ENCODE data around the gene SCN10A. TPM values are rescaled to one million over a fixed set of nuclear protein-coding genes. Genes with fewer than 3 reads are reported as not detected.

The SCN10A gene
- total and polyA plus RNA-seq, 2 experiments from 2014 or later: 0.03 TPM; not detected in 1

DNA sequence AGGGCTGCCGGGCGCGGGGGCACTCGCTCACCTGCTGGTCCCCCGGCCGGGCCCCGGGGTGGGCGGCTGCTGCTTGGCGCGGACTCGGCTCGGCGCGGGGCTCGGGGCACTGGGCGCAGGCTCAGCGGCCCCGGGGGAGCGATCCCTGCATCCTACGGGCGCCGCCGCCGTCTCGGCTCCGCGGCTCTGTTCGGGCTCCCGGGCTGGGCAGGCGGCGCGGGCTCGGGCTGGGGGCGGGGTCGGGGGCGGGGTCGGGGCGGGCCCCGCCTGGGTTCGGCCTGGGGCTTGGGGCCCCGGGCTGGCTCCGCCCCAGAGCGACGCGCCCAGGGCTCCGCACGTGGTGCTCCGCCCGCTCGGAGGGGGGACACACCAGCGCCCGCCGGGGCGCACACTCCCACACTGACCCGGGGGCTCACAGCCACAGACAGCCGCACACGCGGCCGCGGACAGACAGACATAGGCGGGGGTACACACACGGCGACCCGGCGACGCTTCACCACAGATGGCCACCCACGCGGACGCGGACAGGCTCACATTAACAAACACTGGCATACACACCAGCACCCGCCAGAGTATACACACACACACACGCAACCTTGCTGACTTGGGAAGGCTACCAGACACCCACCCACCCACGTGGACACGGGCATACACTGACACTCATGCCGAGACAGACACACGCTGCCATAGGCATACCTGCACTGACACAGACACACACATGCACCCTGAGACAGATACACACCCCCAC lies 166.3 kb downstream of the SCN10A start, which contains the start of gene SCN5A:
Gene SCN5A (minus strand): TSS at position 188 of the 748 bp plus-strand sequence. CDS start 16,380 bp downstream, outside the sequence.
- Mint-ChIP-seq H3K36me3 (ENCODE audit: low read depth) (no peaks in the 10 kb centered on the region), H3K9me3 (no peaks in the 10 kb centered on the region), H3K27me3 (ENCODE audit: insufficient read depth, low read depth, poor library complexity) (peaks cover 7% of the 10 kb centered on the region), H3K27ac (no peak within 1 kb of the TSS), H3K4me3 (peak within 1 kb of the TSS; percentile 81), H3K4me1 (peaks cover 4% of the 10 kb centered on the region)
- TF ChIP-seq POLR2AphosphoS5 (IDR thresholded peaks at IDR 0.05; ENCODE audit: low read depth) (peak; percentile 67), CREB1 (CRISPR knock-in tag; IDR thresholded peaks at IDR 0.05; ENCODE audit: low read depth) (no peak)
- H3K27ac ChIP-seq (ENCODE audit: low read depth): no peak within 1 kb of the TSS
- peaks cover 5% of the 10 kb centered on the region; the same call in 1 of the 2 replicates for H3K79me2 ChIP-seq (replicated peaks; ENCODE audit: insufficient read depth)
- no peaks in the 10 kb centered on the region for H3F3A ChIP-seq (replicated peaks; ENCODE audit: low read depth)
- peak; percentile 73 for DNase-seq (ENCODE audit: low spot score)
- peak within 1 kb of the TSS; percentile 81 for H2AFZ ChIP-seq
- peaks cover 47% of the 10 kb centered on the region for H3K27me3 ChIP-seq (ENCODE audit: insufficient read depth)
- H3K9me2 ChIP-seq (ENCODE audit: insufficient read depth): no peaks in the 10 kb centered on the region
- peak within 1 kb of the TSS; percentile 95 for H3K4me2 ChIP-seq
- H4K20me1 ChIP-seq (replicated peaks; ENCODE audit: insufficient read depth): peaks cover 8% of the 10 kb centered on the region
- H3K4me1 ChIP-seq (ENCODE audit: insufficient read depth): peaks cover 11% of the 10 kb centered on the region; the same call in 1 of the 2 replicates
- peak within 1 kb of the TSS; percentile 87 for H3K4me3 ChIP-seq
- peak; percentile 73 for ATAC-seq
- H3K36me3 ChIP-seq (ENCODE audit: insufficient read depth): no peaks in the 10 kb centered on the region

DNA sequence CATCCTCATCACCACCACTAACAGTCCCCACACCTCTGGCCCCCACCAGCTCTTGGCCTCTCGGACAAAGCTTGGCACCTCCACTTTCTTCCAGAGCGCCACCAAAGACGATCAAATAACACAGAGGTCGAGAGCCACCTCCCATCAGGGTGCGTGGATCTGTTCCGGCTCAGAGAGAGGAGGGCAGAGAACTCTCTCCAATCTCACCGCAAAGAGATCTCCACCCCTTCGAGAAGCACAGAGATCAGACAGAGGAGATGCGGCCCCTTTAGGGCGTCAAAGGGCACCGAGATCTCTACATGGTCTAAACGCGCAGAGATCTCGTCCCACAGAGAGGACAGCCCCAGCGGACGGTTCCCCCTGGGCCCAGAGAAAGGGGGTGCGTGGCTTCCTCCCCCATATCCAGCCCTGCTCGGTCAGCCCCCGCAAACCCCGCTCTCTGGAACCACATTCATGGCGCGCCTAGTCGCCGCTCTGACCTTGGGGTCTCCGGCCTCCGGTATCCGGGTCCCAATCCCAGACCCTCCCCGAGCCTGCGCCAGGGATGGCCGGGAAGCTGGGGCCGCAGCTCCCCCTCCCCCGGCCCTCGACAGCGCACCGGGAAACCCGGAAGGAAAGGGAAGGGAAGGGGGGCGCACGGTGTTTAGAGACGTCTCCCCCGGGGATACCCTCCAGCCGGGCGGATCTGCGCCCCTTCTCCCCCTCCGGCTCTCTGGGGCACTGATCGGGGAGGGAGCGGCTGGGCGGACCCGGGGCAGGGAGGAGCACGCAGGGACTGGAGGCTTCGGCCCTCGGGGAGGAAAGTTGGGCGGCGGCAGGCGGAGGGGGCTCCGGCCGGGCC lies 167.1 kb downstream of the SCN10A start:
- Histone ChIP-seq H3F3A (replicated peaks; ENCODE audit: low read depth) (no peaks in the 10 kb centered on the region), H3K27me3 (ENCODE audit: insufficient read depth) (peaks cover 47% of the 10 kb centered on the region), H3K27ac (ENCODE audit: low read depth) (no peak overlapping the region), H3K9me2 (ENCODE audit: insufficient read depth) (no peaks in the 10 kb centered on the region), H3K79me2 (replicated peaks; ENCODE audit: insufficient read depth) (peaks cover 5% of the 10 kb centered on the region; the same call in 1 of the 2 replicates), H3K4me3 (peak overlapping the region; percentile 87), H3K36me3 (ENCODE audit: insufficient read depth) (no peaks in the 10 kb centered on the region), H4K20me1 (replicated peaks; ENCODE audit: insufficient read depth) (peaks cover 8% of the 10 kb centered on the region), H2AFZ (peak overlapping the region; percentile 81), H3K4me2 (peak overlapping the region; percentile 95), H3K4me1 (ENCODE audit: insufficient read depth) (peaks cover 11% of the 10 kb centered on the region; the same call in 1 of the 2 replicates)
- Mint-ChIP-seq H3K9me3 (no peaks in the 10 kb centered on the region), H3K4me3 (peak overlapping the region; percentile 81), H3K27ac (no peak overlapping the region), H3K36me3 (ENCODE audit: low read depth) (no peaks in the 10 kb centered on the region), H3K27me3 (ENCODE audit: insufficient read depth, low read depth, poor library complexity) (peaks cover 7% of the 10 kb centered on the region), H3K4me1 (peaks cover 4% of the 10 kb centered on the region)
- DNase-seq (ENCODE audit: low spot score): peak; percentile 62
- ATAC-seq: peak; percentile 46
- no peak for TF ChIP-seq POLR2AphosphoS5 (IDR thresholded peaks at IDR 0.05; ENCODE audit: low read depth)
- TF ChIP-seq, protein P1, sequence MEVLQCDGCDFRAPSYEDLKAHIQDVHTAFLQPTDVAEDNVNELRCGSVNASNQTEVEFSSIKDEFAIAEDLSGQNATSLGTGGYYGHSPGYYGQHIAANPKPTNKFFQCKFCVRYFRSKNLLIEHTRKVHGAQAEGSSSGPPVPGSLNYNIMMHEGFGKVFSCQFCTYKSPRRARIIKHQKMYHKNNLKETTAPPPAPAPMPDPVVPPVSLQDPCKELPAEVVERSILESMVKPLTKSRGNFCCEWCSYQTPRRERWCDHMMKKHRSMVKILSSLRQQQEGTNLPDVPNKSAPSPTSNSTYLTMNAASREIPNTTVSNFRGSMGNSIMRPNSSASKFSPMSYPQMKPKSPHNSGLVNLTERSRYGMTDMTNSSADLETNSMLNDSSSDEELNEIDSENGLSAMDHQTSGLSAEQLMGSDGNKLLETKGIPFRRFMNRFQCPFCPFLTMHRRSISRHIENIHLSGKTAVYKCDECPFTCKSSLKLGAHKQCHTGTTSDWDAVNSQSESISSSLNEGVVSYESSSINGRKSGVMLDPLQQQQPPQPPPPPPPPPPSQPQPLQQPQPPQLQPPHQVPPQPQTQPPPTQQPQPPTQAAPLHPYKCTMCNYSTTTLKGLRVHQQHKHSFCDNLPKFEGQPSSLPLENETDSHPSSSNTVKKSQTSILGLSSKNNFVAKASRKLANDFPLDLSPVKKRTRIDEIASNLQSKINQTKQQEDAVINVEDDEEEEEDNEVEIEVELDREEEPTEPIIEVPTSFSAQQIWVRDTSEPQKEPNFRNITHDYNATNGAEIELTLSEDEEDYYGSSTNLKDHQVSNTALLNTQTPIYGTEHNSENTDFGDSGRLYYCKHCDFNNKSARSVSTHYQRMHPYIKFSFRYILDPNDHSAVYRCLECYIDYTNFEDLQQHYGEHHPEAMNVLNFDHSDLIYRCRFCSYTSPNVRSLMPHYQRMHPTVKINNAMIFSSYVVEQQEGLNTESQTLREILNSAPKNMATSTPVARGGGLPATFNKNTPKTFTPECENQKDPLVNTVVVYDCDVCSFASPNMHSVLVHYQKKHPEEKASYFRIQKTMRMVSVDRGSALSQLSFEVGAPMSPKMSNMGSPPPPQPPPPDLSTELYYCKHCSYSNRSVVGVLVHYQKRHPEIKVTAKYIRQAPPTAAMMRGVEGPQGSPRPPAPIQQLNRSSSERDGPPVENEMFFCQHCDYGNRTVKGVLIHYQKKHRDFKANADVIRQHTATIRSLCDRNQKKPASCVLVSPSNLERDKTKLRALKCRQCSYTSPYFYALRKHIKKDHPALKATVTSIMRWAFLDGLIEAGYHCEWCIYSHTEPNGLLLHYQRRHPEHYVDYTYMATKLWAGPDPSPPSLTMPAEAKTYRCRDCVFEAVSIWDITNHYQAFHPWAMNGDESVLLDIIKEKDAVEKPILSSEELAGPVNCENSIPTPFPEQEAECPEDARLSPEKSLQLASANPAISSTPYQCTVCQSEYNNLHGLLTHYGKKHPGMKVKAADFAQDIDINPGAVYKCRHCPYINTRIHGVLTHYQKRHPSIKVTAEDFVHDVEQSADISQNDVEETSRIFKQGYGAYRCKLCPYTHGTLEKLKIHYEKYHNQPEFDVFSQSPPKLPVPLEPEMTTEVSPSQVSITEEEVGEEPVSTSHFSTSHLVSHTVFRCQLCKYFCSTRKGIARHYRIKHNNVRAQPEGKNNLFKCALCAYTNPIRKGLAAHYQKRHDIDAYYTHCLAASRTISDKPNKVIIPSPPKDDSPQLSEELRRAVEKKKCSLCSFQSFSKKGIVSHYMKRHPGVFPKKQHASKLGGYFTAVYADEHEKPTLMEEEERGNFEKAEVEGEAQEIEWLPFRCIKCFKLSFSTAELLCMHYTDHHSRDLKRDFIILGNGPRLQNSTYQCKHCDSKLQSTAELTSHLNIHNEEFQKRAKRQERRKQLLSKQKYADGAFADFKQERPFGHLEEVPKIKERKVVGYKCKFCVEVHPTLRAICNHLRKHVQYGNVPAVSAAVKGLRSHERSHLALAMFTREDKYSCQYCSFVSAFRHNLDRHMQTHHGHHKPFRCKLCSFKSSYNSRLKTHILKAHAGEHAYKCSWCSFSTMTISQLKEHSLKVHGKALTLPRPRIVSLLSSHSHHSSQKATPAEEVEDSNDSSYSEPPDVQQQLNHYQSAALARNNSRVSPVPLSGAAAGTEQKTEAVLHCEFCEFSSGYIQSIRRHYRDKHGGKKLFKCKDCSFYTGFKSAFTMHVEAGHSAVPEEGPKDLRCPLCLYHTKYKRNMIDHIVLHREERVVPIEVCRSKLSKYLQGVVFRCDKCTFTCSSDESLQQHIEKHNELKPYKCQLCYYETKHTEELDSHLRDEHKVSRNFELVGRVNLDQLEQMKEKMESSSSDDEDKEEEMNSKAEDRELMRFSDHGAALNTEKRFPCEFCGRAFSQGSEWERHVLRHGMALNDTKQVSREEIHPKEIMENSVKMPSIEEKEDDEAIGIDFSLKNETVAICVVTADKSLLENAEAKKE (CRISPR knock-in tag; IDR thresholded peaks at IDR 0.05): no peak
- TF ChIP-seq, protein P2, sequence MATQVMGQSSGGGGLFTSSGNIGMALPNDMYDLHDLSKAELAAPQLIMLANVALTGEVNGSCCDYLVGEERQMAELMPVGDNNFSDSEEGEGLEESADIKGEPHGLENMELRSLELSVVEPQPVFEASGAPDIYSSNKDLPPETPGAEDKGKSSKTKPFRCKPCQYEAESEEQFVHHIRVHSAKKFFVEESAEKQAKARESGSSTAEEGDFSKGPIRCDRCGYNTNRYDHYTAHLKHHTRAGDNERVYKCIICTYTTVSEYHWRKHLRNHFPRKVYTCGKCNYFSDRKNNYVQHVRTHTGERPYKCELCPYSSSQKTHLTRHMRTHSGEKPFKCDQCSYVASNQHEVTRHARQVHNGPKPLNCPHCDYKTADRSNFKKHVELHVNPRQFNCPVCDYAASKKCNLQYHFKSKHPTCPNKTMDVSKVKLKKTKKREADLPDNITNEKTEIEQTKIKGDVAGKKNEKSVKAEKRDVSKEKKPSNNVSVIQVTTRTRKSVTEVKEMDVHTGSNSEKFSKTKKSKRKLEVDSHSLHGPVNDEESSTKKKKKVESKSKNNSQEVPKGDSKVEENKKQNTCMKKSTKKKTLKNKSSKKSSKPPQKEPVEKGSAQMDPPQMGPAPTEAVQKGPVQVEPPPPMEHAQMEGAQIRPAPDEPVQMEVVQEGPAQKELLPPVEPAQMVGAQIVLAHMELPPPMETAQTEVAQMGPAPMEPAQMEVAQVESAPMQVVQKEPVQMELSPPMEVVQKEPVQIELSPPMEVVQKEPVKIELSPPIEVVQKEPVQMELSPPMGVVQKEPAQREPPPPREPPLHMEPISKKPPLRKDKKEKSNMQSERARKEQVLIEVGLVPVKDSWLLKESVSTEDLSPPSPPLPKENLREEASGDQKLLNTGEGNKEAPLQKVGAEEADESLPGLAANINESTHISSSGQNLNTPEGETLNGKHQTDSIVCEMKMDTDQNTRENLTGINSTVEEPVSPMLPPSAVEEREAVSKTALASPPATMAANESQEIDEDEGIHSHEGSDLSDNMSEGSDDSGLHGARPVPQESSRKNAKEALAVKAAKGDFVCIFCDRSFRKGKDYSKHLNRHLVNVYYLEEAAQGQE (IDR thresholded peaks at IDR 0.05; ENCODE audit: unreplicated experiment): no peak
- TF ChIP-seq EZH2phosphoT487 (IDR thresholded peaks at IDR 0.05; ENCODE audit: unreplicated experiment): no peak
- TF ChIP-seq EZH2 (IDR thresholded peaks at IDR 0.05; ENCODE audit: low read depth, unreplicated experiment): no peak
- TF ChIP-seq ZNF114 (CRISPR knock-in tag; IDR thresholded peaks at IDR 0.05): no peak
